GM23248 (cell line): ENCODE results near the gene PDIA5. TPM values are rescaled to one million over a fixed set of nuclear protein-coding genes. Genes with fewer than 3 reads are reported as not detected.

ENCODE experiments used
- DNase-seq: peaks from one replicate; pipeline ENCODE4 v3.0.0-alpha.2; 2015
- H2AFZ ChIP-seq: fragments of 200-600 bp; sonication (generic); 2 replicates; pipeline ENCODE4 v1.6.1; 2016; ENCODE audit warnings: antibody characterized with exemption
- H3F3A ChIP-seq: fragments of 200-600 bp; sonication (generic); 2 replicates; pipeline ENCODE4 v1.6.1; 2016; ENCODE audit warnings: mild to moderate bottlenecking, antibody characterized with exemption, mixed run types; ENCODE audit not compliant: insufficient read depth
- H3K27ac ChIP-seq: fragments of 200-600 bp; sonication (generic); 2 replicates; pipeline ENCODE4 v1.5.1; 2016; ENCODE audit warnings: mild to moderate bottlenecking
- H3K27me3 ChIP-seq: fragments of 200-600 bp; sonication (generic); replicated peaks from 2 replicates; pipeline ENCODE4 v1.6.1; 2016; ENCODE audit warnings: mild to moderate bottlenecking; ENCODE audit not compliant: insufficient read depth
- H3K36me3 ChIP-seq: fragments of 200-600 bp; sonication (generic); 2 replicates; pipeline ENCODE4 v1.6.1; 2016; ENCODE audit warnings: low read depth, mild to moderate bottlenecking
- H3K4me1 ChIP-seq: fragments of 200-600 bp; sonication (generic); 2 replicates; pipeline ENCODE4 v1.6.1; 2016; ENCODE audit warnings: mild to moderate bottlenecking; ENCODE audit not compliant: insufficient read depth
- H3K4me2 ChIP-seq: fragments of 200-600 bp; sonication (generic); one replicate; pipeline ENCODE4 v1.6.1; 2016; ENCODE audit warnings: mild to moderate bottlenecking; ENCODE audit not compliant: unreplicated experiment
- H3K4me3 ChIP-seq: fragments of 200-600 bp; sonication (generic); 2 replicates; pipeline ENCODE4 v1.5.1; 2016; ENCODE audit warnings: mild to moderate bottlenecking
- H3K79me2 ChIP-seq: fragments of 200-600 bp; sonication (generic); 2 replicates; pipeline ENCODE4 v1.6.1; 2016; ENCODE audit warnings: mild to moderate bottlenecking; ENCODE audit not compliant: insufficient read depth
- H3K9ac ChIP-seq: fragments of 200-600 bp; sonication (generic); 2 replicates; pipeline ENCODE4 v1.6.1; 2016; ENCODE audit warnings: mild to moderate bottlenecking
- H3K9me2 ChIP-seq: fragments of 200-600 bp; sonication (generic); 2 replicates; pipeline ENCODE4 v1.6.1; 2016; ENCODE audit warnings: mixed run types, mild to moderate bottlenecking, moderate library complexity; ENCODE audit not compliant: insufficient read depth
- H3K9me3 ChIP-seq: fragments of 200-600 bp; sonication (generic); one replicate; pipeline ENCODE4 v1.6.1; 2017; ENCODE audit warnings: low read depth
- H4K20me1 ChIP-seq: fragments of 200-600 bp; sonication (generic); 2 replicates; pipeline ENCODE4 v1.6.0; 2016; ENCODE audit not compliant: insufficient read depth
- EZH2 ChIP-seq: fragments of 200-600 bp; sonication (generic); IDR thresholded peaks from 2 replicates; pipeline ENCODE4 v1.6.1; 2018; ENCODE audit warnings: antibody characterized with exemption, mild to moderate bottlenecking; ENCODE audit not compliant: insufficient read depth, poor library complexity, severe bottlenecking
- EZH2phosphoT487 ChIP-seq: fragments of 200-600 bp; sonication (generic); IDR thresholded peaks from 2 replicates; pipeline ENCODE4 v1.6.1; 2018; ENCODE audit warnings: antibody characterized with exemption, moderate library complexity, mild to moderate bottlenecking, low read depth; ENCODE audit not compliant: insufficient read depth
- WGBS, 2 experiments: methylation state at CpG; one replicate each; pipeline ENCODE4 v1.1.6; 2015 to 2017; ENCODE audit warnings: low lambda C conversion rate in 2 of 2, low coverage in 1 of 2; ENCODE audit errors: missing lambda C conversion rate in 2 of 2; 5-methylcytosine and 5-hydroxymethylcytosine counted together
- in situ Hi-C: fragments of 300-500 bp; cut with MboI; formaldehyde crosslinking; loops from 2 replicates; pipeline ENCODE4 v1.15.0; 2020
- polyA plus RNA-seq: library from polyadenylated mRNA; unstranded; fragments of >200 nt; fragmentation: Nextera tagmentation; extraction: Ambion mirVana; gene quantifications from 2 replicates; pipeline ENCODE4 v1.2.1, GENCODE V29; 2016
- total RNA-seq: library from RNA; depleted of rRNA; stranded (reverse); fragments of >200 nt; shearing (Covaris generic); gene quantifications from 2 replicates; pipeline ENCODE4 v1.2.3, GENCODE V29; 2014

PDIA5 gene
- total and polyA plus RNA-seq, 2 experiments from 2014 or later = 49.1 to 57.3 TPM

DNA sequence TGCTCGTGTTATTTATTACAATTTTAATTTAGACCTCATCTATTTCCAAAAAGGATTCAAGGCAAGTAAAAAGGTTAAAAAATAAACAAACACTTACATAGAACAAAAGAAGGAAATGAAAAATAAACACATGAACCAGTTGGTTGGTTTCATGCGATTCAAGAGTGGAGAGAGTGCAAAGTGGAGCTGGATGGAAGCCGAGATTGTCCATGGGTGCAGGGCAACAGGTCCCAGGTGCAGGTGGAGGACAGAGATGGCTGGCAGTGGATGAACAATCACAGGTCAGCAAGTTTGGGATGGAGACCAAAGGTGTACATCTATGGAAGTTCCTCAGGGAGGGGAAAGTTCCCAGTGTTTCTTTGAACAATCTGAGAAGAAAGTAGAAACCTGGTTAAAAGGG is 27.6 kb upstream of the PDIA5 start:
- H3K4me3 ChIP-seq = no peak overlapping the region
- H3K79me2 ChIP-seq = no peaks in the 10 kb centered on the region
- no peaks in the 10 kb centered on the region for H4K20me1 ChIP-seq
- peaks cover 6% of the 10 kb centered on the region; the same call in 1 of the 2 replicates for H3F3A ChIP-seq
- DNase-seq = no peak
- no peak overlapping the region for H3K4me2 ChIP-seq
- no peak overlapping the region for H3K27ac ChIP-seq
- peaks cover 36% of the 10 kb centered on the region for H3K27me3 ChIP-seq
- in situ Hi-C loops = no loop called here
- H3K9ac ChIP-seq = no peak overlapping the region
- H3K36me3 ChIP-seq = no peaks in the 10 kb centered on the region
- TF ChIP-seq EZH2 (no peak), EZH2phosphoT487 (no peak)
- H3K4me1 ChIP-seq = peaks cover 7% of the 10 kb centered on the region; the same call in 1 of the 2 replicates
- WGBS, 2 experiments = 28 to 29% methylated on average over 3 of the region's 3 CpGs
- no peaks in the 10 kb centered on the region for H3K9me3 ChIP-seq
- H3K9me2 ChIP-seq = no peaks in the 10 kb centered on the region
- H2AFZ ChIP-seq = no peak overlapping the region

GRCh38 chr3:123042413-123042812 is 24.4 kb upstream of the PDIA5 start:
- Histone ChIP-seq H3K4me3 (no peak overlapping the region), H3K4me2 (no peak overlapping the region), H3K27ac (no peak overlapping the region), H2AFZ (no peak overlapping the region), H3K36me3 (no peaks in the 10 kb centered on the region), H3F3A (no peaks in the 10 kb centered on the region), H3K9me2 (no peaks in the 10 kb centered on the region), H3K9ac (no peak overlapping the region), H4K20me1 (no peaks in the 10 kb centered on the region), H3K27me3 (peaks cover 36% of the 10 kb centered on the region), H3K79me2 (no peaks in the 10 kb centered on the region), H3K4me1 (no peaks in the 10 kb centered on the region), H3K9me3 (no peaks in the 10 kb centered on the region)
- TF ChIP-seq EZH2phosphoT487 (no peak), EZH2 (no peak)
- in situ Hi-C loops = no loop called here
- DNase-seq = no peak
- WGBS, 2 experiments = 89 to 95% methylated on average over 6 of the region's 6 CpGs

DNA sequence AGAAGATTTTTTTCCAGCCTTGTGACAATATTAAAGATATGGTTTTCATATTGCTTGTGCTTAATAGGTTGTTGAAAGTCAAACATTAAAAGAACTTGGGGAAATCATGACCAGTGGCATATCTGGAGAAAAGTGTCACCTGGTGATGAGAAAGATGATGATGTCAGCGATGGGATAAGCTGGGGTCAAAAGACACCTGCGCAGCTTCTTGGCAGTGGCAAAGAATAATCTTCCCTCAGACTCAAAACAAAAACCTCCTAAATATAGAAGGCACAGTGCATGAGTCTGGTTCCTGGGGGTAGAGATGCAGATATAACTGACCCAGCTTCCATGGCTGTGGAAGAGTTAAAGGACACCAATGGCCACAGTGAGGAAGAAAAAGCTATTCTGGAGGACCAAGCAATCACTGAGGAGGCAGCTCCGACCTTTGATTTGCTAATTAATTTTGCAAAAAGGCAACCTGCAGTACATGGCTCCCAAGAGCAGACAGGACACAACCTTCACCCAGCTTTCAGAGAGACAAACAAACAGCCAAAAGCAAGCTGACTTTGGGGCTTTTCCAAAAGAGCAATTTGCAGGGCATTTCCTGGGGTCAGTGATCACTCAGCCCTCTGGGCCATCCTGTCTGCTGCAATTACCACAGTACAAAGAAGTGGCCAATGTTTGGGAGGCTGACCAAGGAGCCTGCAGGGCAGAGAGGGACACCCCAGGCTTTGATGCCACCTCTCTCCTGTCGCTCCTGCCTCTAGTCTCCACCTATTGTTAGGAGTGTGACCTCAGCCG is 21.7 kb upstream of the PDIA5 start:
- TF ChIP-seq EZH2phosphoT487 (no peak), EZH2 (no peak)
- Histone ChIP-seq H3K36me3 (no peaks in the 10 kb centered on the region), H3K4me1 (no peaks in the 10 kb centered on the region), H3K79me2 (no peaks in the 10 kb centered on the region), H3K9me3 (no peaks in the 10 kb centered on the region), H3K9ac (no peak overlapping the region), H3K9me2 (no peaks in the 10 kb centered on the region), H2AFZ (no peak overlapping the region), H4K20me1 (no peaks in the 10 kb centered on the region), H3F3A (no peaks in the 10 kb centered on the region), H3K27me3 (peaks cover 22% of the 10 kb centered on the region), H3K27ac (no peak overlapping the region), H3K4me2 (no peak overlapping the region), H3K4me3 (no peak overlapping the region)
- WGBS, 2 experiments = 86 to 90% methylated on average over 5 of the region's 5 CpGs
- in situ Hi-C loops = no loop called here
- DNase-seq = no peak

- H3K4me2 ChIP-seq = no peak overlapping the region
- 45 to 48% methylated on average over 10 of the region's 10 CpGs for WGBS, 2 experiments
These were observed 20.4 kb upstream of the PDIA5 start for GRCh38 chr3:123046262-123047061.

More at GRCh38 chr3:123046262-123047061, 20.4 kb upstream of the PDIA5 start:
- Histone ChIP-seq H3K27me3 (peaks cover 14% of the 10 kb centered on the region), H3F3A (no peaks in the 10 kb centered on the region), H3K79me2 (no peaks in the 10 kb centered on the region), H3K36me3 (no peaks in the 10 kb centered on the region), H2AFZ (no peak overlapping the region), H3K9me2 (no peaks in the 10 kb centered on the region), H4K20me1 (no peaks in the 10 kb centered on the region), H3K9ac (no peak overlapping the region), H3K4me3 (no peak overlapping the region), H3K4me1 (no peaks in the 10 kb centered on the region), H3K9me3 (no peaks in the 10 kb centered on the region), H3K27ac (no peak overlapping the region)
- TF ChIP-seq EZH2phosphoT487 (no peak), EZH2 (no peak)
- in situ Hi-C loops = no loop called here
- peak; percentile 44 for DNase-seq
